Activated naive CD4-positive, alpha-beta T cell treated with Interleukin-2 at 50 U/mL for 16 hours (primary cell): ENCODE measurements around the gene FMO3.

ENCODE experiments used
- DNase-seq: peaks from one replicate; pipeline ENCODE4 v3.0.0-alpha.2; 2020

The FMO3 gene

GRCh38 chr1:171117085-171117484 is 26.4 kb downstream of the FMO3 start:
- no peak for DNase-seq

- no peak for DNase-seq
Observed at GRCh38 chr1:171119648-171120047, 28.9 kb downstream of the FMO3 start.

- DNase-seq: no peak
Observed at GRCh38 chr1:171122299-171122698, 31.6 kb downstream of the FMO3 start.

- no peak for DNase-seq
Observed at GRCh38 chr1:171122893-171123292, 32.2 kb downstream of the FMO3 start.

- no peak for DNase-seq
Observed at GRCh38 chr1:171126504-171126903, 35.8 kb downstream of the FMO3 start.

- DNase-seq: no peak
Observed at GRCh38 chr1:171127099-171127498, 36.4 kb downstream of the FMO3 start.

GRCh38 chr1:171127501-171127900 is 36.8 kb downstream of the FMO3 start:
- DNase-seq: no peak

GRCh38 chr1:171128463-171128862 is 37.8 kb downstream of the FMO3 start:
- no peak for DNase-seq

- no peak for DNase-seq
Observed at GRCh38 chr1:171134204-171134923, 43.7 kb downstream of the FMO3 start.

GRCh38 chr1:171137580-171137979 is 46.9 kb downstream of the FMO3 start:
- no peak for DNase-seq

GRCh38 chr1:171138980-171139379 is 48.3 kb downstream of the FMO3 start:
- no peak for DNase-seq

GRCh38 chr1:171139890-171140289 is 49.2 kb downstream of the FMO3 start:
- DNase-seq: no peak

- DNase-seq: no peak
Observed at GRCh38 chr1:171140401-171140800, 49.7 kb downstream of the FMO3 start.

- DNase-seq: no peak
Observed at GRCh38 chr1:171140956-171141687, 50.4 kb downstream of the FMO3 start.

GRCh38 chr1:171141688-171142415 is 51.1 kb downstream of the FMO3 start:
- no peak for DNase-seq

- no peak for DNase-seq
Observed at GRCh38 chr1:171142416-171143385, 52.0 kb downstream of the FMO3 start.

GRCh38 chr1:171150156-171150555 is 59.5 kb downstream of the FMO3 start:
- no peak for DNase-seq

GRCh38 chr1:171152549-171152948 is 61.8 kb downstream of the FMO3 start:
- no peak for DNase-seq

- no peak for DNase-seq
Observed at GRCh38 chr1:171155484-171155883, 64.8 kb downstream of the FMO3 start.

- no peak for DNase-seq
Observed at GRCh38 chr1:171158096-171158495, 67.4 kb downstream of the FMO3 start.

- no peak for DNase-seq
Observed at GRCh38 chr1:171158551-171158950, 67.8 kb downstream of the FMO3 start.

GRCh38 chr1:171159148-171159547 is 68.4 kb downstream of the FMO3 start:
- DNase-seq: no peak

- DNase-seq: no peak
Observed at GRCh38 chr1:171160211-171160610, 69.5 kb downstream of the FMO3 start.
